Daoy (cell line): ENCODE data around the gene KHDC1. TPM values are rescaled to one million over a fixed set of nuclear protein-coding genes. Genes with fewer than 3 reads are reported as not detected.

Experiments
- total RNA-seq: library from RNA; depleted of rRNA; stranded (reverse); fragments of >200 nt; shearing (Covaris generic); gene quantifications from 2 replicates; pipeline ENCODE4 v1.2.3, GENCODE V29; 2014; rRNA removed

The KHDC1 gene
- total RNA-seq, 1 experiment from 2014 or later, result 6.2 TPM

Other genes with a start within 250 kb of the KHDC1 start
- gene KHDC1L, start 37.7 kb downstream of the KHDC1 start, total RNA-seq, result 0.83 TPM in 1 of 2 replicates, not detected in the other
- not detected in 2 replicates for gene DPPA5, start 91.1 kb upstream of the KHDC1 start, total RNA-seq
- gene KHDC3L, start 99.5 kb upstream of the KHDC1 start, total RNA-seq, result not detected in 2 replicates
- gene OOEP, start 106.7 kb upstream of the KHDC1 start, total RNA-seq, result not detected in 2 replicates
- gene DDX43, start 131.6 kb upstream of the KHDC1 start, total RNA-seq, result not detected in 2 replicates
- gene CGAS, start 189.1 kb upstream of the KHDC1 start, total RNA-seq, result 37.3 and 46.2 TPM in 2 replicates
- gene MTO1, start 198.5 kb upstream of the KHDC1 start, total RNA-seq, result 42.0 and 44.0 TPM in 2 replicates